ELF-1 (cell line): ENCODE measurements around the gene NDUFB6.
"Not testable (repeated sequence)": the region's sequence is repeated elsewhere in the genome, so short reads cannot be mapped to it uniquely, and the experiment has no call there.

Experiments used
- DNase-seq: peaks from one replicate; pipeline ENCODE4 v3.0.0-alpha.2; 2016; ENCODE audit warnings: low read depth, low spot score

The NDUFB6 gene

DNA sequence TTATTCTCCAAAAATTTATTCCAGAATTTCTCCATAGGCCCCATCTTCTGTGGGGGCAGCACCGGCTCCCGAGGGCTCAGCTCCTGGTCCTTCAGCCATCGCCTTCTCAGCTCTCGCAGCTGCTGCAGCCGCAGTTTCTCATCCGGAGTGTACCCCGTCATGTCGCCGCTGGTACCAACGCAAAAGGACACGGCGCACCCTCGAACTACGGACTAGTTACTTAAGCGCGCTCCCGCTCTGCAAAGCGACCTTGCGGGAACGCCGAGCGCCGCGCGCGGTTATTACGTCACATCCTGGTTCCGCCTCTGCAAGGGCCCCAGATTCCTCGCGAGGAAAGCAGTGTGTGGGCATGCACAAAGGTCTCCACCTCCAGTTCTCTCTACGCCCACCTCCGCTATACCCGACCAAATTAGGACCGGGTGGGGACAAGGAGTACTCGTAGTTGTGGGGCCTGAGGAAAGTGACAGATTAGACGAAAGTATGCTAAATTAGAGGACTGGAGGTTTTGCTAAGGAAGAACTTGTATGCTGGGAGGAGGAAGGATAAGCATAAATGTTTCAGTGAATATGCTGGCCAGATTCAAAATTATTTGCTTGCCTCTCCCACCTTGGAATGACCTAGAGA, at the start of gene NDUFB6:
TSS of gene NDUFB6 (minus strand) at position 260 of the 624 bp plus-strand sequence. CDS start at position 161, 99 bp downstream.
- peak; percentile 93 for DNase-seq

DNA sequence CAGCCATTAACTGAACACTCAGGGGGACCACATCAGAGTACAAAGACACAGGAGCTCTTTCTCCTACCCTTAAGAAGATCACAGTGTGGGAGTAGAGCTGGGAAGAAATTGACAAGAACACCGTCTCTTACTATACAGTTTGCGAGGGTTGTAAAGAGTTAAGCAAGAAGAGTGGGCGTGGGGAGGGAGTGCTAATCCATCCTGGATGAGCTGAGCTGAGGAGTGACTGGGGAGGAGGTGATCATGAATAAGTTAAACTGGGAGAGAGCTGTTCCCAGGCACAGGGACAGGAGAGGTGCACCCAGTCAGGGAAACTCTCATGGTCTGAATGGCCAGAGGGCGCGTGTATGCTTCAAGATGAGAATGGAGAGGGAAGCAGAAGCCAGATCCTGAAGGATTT, 45.3 kb upstream of the NDUFB6 start:
- no peak for DNase-seq

- DNase-seq: no peak
These were observed 33.9 kb upstream of the NDUFB6 start for GRCh38 chr9:32606811-32607210.

DNA sequence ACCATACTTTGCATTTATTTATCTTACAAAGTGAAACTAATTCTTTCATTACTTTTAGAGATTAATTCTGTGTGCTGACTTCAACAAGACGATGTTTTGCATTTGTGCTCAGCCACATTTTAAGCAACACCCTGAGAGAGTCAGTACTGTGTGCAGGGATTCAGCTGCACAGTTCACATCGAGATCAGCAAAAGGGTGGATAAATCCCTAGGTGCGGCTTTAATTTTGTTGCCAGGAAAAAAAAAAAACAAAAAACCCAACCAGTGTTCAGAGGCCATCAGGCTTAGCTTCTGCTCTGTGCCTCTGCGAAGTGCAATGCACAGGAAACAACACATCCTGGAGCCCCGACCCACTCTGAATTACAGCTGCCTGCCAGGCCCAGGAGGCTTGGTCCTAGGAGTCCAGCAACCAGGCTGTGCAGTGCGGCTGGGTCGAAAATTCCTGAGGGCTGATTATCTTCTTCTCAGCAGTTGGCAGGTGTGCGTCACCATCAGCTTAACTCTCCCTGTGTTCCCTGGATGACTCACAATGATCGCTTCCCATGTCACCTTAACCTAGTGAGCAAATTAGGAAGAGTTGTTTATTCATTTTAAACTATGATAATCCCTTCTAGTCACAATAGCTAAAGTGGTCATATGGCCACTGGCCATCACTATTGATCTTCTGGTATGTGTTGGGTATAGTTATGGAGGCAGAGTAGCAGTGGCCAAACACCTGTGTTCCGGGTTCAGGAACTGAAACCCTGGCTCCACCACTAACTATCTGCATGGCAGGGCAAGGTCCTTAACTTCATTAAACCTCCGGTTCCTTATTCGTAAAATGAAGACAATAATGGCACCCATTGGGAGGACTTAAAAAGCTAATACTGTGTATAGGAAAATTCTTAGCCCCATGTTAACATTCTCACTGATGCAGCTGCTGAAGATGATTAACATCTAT, 31.2 kb upstream of the NDUFB6 start:
- DNase-seq: no peak

DNA sequence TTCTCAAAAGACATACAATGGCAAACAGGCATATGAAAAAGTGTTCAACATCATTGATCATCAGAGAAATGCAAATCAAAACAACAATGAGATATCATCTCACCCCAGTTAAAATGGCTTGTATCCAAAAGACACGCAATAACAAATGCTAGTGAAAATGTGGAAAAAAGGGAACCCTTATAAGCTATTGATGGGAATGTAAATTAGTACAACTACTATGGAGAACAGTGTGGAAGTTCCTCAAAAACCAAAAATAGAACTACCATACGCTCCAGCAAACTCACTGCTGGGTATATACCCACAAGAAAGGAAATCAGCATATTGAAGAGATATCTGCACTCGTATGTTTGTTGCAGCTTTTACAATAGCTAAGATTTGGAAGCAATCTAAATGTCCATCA, 26.1 kb upstream of the NDUFB6 start:
- DNase-seq: not testable (repeated sequence)

DNA sequence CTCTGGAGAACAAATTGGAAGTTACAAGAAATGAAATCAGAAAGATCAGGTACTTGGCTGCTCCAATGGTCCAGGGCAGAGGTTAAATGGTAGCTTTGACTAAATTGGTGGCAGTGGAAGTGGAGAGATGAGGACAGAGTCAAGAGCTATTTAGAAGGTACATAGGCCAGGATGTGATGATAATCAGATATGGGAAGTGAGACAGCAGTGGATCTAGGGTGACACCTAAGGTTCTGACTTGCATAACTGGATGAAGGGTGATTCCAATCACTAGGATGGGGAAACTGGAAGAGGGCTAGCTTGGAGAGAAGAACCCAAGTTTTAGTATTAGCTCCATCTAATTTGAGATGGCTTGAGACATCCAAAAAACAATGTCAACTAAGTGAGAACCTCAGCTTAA, 24.0 kb upstream of the NDUFB6 start:
- no peak for DNase-seq

GRCh38 chr9:32596096-32596865, 23.3 kb upstream of the NDUFB6 start:
- no peak for DNase-seq

GRCh38 chr9:32590898-32591297, 17.9 kb upstream of the NDUFB6 start:
- no peak for DNase-seq

- no peak for DNase-seq
These were observed 17.5 kb upstream of the NDUFB6 start for GRCh38 chr9:32590476-32590875.

DNA sequence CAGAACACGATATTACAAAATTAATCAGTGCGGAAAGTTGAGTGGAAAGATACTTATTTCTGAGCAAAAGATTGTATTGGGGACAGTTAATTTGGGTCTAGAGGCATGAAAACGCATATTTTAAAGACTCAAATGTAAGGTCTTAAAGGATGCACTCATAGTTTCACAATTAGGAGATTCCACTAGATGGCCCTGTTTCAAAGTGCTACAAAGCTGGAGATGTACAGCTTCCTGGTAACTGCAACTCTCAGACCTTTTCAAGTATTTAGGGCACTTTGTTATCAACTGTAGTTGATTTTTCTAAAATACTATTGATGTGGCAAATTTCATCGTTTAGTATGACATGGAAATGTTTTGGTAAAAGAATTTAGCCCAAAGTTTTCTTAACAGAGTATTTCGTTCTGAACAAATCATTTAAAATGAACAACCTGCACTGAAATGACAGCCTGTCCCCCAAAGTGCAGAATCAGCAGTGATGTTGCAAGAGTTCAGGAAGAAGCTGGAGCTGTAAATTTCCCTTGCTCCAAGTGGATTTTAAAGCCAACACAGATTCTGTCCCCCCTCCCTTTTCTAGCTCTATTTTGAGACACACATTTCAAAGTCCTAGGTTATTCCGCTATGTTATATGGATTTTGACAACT, 16.2 kb upstream of the NDUFB6 start:
- no peak for DNase-seq

- DNase-seq: no peak
These were observed 14.9 kb upstream of the NDUFB6 start for GRCh38 chr9:32587901-32588300.

DNA sequence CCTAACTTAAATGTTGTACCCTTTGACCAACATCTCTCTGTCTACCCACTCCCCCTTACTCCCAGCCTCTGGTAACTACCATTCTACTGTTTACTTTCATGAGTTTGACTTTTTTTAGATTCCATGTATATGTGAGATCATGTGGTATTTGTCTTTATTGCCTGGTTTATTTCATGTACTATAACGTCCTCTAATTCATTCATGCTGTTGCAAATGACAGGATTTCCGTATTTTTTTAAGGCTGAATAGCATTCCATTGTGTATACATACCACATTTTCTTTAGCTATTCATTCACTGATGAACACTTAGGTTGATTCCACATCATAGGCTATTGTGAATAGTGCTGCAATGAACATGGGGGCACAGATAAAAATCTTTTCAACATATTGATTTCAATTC, 11.8 kb upstream of the NDUFB6 start:
- no peak for DNase-seq

DNA sequence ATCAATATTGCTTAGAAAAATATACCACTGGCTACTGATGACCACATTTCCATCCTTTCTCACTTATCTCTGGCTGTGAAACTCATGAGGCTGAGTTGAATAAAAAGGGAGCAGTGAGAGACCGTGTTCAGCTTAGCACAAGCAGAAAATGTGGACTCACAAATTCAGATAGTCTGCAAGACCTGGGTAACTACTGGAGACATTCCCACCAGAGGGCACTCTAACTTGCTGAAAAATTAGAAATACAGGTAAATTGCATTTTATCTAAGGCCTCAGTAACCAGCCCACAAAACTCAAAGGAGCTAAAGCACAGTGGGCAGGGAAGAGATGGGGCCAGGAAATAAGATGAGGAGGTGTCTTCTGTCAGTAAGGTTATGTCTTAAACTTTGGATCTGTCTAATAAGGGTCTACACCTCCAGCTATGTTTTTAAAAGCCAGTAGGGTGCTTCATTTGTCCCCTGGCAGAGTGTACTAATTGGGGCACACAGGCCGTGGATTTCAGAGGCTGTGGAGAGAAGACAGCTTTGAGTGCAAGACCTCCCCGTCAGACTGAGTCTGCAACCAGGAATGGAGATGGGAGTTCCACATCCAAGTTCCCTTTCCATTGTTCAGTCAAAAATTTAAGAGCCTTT, 8.7 kb upstream of the NDUFB6 start:
- peak; percentile 30 for DNase-seq

GRCh38 chr9:32580631-32581300, 7.8 kb upstream of the NDUFB6 start:
- no peak for DNase-seq

GRCh38 chr9:32579706-32580331, 6.9 kb upstream of the NDUFB6 start:
- DNase-seq: peak; percentile 34

GRCh38 chr9:32578976-32579375, 6.0 kb upstream of the NDUFB6 start:
- DNase-seq: no peak

- no peak for DNase-seq
These were observed 4.4 kb upstream of the NDUFB6 start for GRCh38 chr9:32577316-32577715.

DNA sequence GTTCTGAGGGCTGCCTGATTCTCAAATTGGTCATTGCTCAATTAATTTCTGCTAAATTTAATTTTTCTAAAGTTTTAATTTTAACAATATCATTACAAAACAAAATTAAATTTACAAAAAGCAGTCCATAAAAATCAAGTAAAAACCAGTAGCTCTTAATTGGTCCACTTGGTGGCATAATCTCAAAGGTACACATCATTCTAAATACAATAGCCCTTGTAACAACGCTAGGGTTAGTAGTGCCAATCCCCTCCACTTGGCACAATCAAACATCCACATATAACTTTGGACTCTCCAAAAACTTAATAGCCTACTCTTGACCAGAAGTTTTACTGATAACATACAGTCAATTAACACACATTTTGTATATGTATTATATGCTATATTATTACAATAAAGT, 1.9 kb upstream of the NDUFB6 start:
- no peak for DNase-seq

DNA sequence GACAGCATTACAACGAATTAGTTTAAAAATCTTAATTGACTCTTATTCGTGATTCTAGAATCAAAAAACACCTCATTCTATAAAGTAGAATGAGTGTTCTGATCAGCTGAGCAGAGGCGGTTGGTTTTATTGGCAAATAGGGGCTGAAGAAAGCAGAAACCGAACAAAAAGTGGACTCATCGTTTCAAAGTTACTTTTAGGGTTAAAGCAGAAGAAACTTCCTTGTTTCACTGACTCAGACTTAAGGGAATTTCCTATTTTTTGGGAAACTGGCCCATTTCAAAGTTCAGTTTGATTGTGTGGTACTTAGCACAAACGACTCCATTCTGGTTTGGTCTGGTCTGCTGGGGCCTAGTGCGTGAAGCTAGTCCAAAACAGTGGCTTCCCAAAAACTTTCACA, 862 bp upstream of the NDUFB6 start:
- DNase-seq: no peak
